GM23338 (cell line): ENCODE data around the gene MYL12B.

ENCODE experiments used
- CREB1 ChIP-seq: fragments of 250-450 bp; sonication (Bioruptor Pico); IDR thresholded peaks from 2 replicates; pipeline ENCODE4 v1.5.0; 2020; ENCODE audit warnings: low read depth, mild to moderate bottlenecking, moderate library complexity
- ETS1 ChIP-seq: IDR thresholded peaks from 2 replicates; pipeline ENCODE4 v1.6.1; 2016; ENCODE audit warnings: antibody characterized with exemption
- EZH2 ChIP-seq: fragments of 200-600 bp; sonication (generic); IDR thresholded peaks from one replicate; pipeline ENCODE4 v1.8.0; 2017; ENCODE audit warnings: antibody characterized with exemption, mild to moderate bottlenecking, low read depth; ENCODE audit not compliant: unreplicated experiment
- EZH2phosphoT487 ChIP-seq: fragments of 200-600 bp; sonication (generic); IDR thresholded peaks from one replicate; pipeline ENCODE4 v1.8.1; 2018; ENCODE audit warnings: antibody characterized with exemption; ENCODE audit not compliant: unreplicated experiment
- JUNB ChIP-seq: IDR thresholded peaks from one replicate; pipeline ENCODE4 v1.6.1; 2016; ENCODE audit warnings: antibody characterized with exemption; ENCODE audit not compliant: unreplicated experiment
- POLR2AphosphoS5 ChIP-seq: IDR thresholded peaks from 2 replicates; pipeline ENCODE4 v1.6.1; 2016; ENCODE audit warnings: antibody characterized with exemption, low read depth
- REST ChIP-seq: IDR thresholded peaks from one replicate; pipeline ENCODE4 v1.6.1; 2018; ENCODE audit warnings: antibody characterized with exemption; ENCODE audit not compliant: unreplicated experiment
- ZNF114 ChIP-seq: fragments of 250-450 bp; sonication (Bioruptor Pico); IDR thresholded peaks from 2 replicates; pipeline ENCODE4 v1.5.0; 2020; ENCODE audit warnings: mild to moderate bottlenecking, moderate library complexity
- ZNF331 ChIP-seq: fragments of 250-450 bp; sonication (Bioruptor Pico); IDR thresholded peaks from 2 replicates; pipeline ENCODE4 v1.5.0; 2020; ENCODE audit warnings: low read depth, mild to moderate bottlenecking, moderate library complexity
- TF ChIP-seq, protein P1 (sequence below), 2 experiments: fragments of 200-600 bp in 1 of 2; sonication (generic) in 1 of 2; conservative IDR thresholded peaks; 2 replicates each; pipeline versions ENCODE4 v1.5.1 to v1.6.1; 2016 to 2017; ENCODE audit warnings: antibody characterized with exemption in 2 of 2, low read depth in 2 of 2, mild to moderate bottlenecking in 2 of 2, moderate library complexity in 1 of 2

- TF ChIP-seq, protein P1, sequence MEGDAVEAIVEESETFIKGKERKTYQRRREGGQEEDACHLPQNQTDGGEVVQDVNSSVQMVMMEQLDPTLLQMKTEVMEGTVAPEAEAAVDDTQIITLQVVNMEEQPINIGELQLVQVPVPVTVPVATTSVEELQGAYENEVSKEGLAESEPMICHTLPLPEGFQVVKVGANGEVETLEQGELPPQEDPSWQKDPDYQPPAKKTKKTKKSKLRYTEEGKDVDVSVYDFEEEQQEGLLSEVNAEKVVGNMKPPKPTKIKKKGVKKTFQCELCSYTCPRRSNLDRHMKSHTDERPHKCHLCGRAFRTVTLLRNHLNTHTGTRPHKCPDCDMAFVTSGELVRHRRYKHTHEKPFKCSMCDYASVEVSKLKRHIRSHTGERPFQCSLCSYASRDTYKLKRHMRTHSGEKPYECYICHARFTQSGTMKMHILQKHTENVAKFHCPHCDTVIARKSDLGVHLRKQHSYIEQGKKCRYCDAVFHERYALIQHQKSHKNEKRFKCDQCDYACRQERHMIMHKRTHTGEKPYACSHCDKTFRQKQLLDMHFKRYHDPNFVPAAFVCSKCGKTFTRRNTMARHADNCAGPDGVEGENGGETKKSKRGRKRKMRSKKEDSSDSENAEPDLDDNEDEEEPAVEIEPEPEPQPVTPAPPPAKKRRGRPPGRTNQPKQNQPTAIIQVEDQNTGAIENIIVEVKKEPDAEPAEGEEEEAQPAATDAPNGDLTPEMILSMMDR (conservative IDR thresholded peaks at IDR 0.05; ENCODE audit: low read depth in 2 of 2): no peak
- TF ChIP-seq REST (no peak), POLR2AphosphoS5 (no peak), EZH2phosphoT487 (no peak), EZH2 (no peak), JUNB (no peak), CREB1 (no peak), ZNF331 (CRISPR knock-in tag) (no peak), ETS1 (no peak), ZNF114 (CRISPR knock-in tag) (no peak)
Observed at GRCh38 chr18:3212657-3213056, 49.3 kb upstream of the MYL12B start.
